ENCODE results near the gene WAPL.

Gene WAPL

DNA sequence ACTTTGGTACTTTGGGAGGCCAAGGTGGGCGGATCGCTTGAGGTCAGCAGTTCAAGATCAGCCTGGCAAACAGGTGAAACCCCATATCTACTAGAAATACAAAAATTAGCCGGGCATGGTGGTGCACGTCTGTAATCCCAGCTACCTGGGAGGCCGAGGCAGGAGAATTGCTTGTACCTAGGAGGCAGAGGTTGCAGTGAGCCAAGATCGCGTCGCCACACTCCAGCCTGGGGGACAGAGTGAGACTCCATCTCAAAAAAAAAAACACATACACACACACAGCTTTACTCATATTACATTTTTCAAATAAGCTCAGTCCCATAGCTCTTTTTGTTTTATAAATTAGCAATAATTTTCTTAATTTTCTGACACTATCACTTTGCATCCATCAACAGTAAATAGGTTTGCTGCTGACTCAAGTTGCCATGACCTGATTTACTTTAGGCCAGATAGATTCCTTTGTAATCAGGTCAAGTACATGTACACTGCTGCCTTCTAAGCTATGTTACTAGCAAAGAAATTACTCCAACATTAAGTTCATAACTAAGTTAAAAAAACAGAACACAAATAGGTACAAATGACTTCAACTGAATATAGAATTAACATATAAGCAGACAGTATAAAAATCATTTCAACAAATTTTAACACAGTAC is 31.5 kb downstream of the WAPL start:
- H3K4me3 ChIP-seq (ENCODE audit: low read depth, low read length), result no peak overlapping the region
- in situ Hi-C loops (cut with HindIII; ENCODE audit: low sequenced_read_pairs), result no loop called here
- no peak for DNase-seq (ENCODE audit: low read depth, low spot score)
- TF ChIP-seq, protein P1, sequence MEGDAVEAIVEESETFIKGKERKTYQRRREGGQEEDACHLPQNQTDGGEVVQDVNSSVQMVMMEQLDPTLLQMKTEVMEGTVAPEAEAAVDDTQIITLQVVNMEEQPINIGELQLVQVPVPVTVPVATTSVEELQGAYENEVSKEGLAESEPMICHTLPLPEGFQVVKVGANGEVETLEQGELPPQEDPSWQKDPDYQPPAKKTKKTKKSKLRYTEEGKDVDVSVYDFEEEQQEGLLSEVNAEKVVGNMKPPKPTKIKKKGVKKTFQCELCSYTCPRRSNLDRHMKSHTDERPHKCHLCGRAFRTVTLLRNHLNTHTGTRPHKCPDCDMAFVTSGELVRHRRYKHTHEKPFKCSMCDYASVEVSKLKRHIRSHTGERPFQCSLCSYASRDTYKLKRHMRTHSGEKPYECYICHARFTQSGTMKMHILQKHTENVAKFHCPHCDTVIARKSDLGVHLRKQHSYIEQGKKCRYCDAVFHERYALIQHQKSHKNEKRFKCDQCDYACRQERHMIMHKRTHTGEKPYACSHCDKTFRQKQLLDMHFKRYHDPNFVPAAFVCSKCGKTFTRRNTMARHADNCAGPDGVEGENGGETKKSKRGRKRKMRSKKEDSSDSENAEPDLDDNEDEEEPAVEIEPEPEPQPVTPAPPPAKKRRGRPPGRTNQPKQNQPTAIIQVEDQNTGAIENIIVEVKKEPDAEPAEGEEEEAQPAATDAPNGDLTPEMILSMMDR (IDR thresholded peaks at IDR 0.05; ENCODE audit: low read depth, low read length), result no peak

DNA sequence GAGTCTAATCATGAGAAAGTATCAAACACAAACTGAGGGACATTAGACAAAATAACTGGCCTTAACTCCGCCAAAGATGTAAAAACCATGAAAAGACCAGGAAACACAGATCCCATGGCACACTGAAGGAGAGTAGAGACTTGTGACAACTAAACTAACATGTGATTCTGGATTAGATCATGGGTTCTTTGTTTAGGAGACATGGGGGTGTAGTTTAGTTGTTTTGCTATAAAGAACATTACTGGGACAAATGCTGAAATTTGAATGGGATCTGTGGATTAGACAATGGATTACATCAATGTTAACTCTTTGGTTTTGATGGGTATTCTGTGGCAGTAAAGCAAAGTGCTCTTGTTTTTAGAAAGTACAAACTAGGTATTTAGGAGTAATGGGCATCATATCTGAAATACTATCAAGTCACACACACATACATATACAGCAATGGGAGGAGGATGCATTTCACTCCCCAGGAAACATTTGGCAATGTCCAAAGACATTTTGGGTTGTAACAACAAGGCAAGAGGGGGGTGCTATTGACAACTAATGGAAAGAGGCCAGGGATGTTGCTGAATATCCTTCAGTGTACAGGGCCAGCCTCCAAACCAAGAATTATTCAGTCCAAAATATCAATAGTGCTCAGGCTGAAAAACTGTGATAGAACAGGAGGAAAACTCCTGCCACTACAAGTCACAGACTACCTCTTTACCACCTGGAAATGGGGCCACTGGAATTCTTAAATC is 32.4 kb downstream of the WAPL start:
- H3K4me3 ChIP-seq (ENCODE audit: low read depth, low read length), result no peak overlapping the region
- DNase-seq (ENCODE audit: low read depth, low spot score), result no peak
- TF ChIP-seq, protein P1 (IDR thresholded peaks at IDR 0.05; ENCODE audit: low read depth, low read length), result no peak
- in situ Hi-C loops (cut with HindIII; ENCODE audit: low sequenced_read_pairs), result no loop called here

DNA sequence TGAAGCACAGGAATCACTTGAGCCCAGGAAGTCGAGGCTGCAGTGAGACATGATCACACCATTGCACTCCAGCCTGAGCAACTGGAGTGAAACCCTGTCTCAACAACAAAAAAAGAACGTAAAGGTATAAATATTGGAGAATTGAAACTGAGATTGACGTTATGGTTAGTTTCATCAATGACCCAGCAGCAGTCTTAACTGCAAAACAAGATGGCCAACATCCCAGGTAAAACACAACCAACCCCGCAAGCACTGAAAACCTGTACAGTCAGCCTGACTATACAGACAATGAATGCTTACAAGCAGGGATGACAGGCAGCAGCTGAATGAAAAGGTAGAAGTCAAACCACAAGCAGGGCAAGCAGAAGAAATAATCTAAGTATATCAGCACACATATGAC is 34.7 kb downstream of the WAPL start:
- TF ChIP-seq, protein P1 (IDR thresholded peaks at IDR 0.05; ENCODE audit: low read depth, low read length), result no peak
- in situ Hi-C loops (cut with HindIII; ENCODE audit: low sequenced_read_pairs), result no loop called here
- no peak for DNase-seq (ENCODE audit: low read depth, low spot score)
- H3K4me3 ChIP-seq (ENCODE audit: low read depth, low read length), result no peak overlapping the region

DNA sequence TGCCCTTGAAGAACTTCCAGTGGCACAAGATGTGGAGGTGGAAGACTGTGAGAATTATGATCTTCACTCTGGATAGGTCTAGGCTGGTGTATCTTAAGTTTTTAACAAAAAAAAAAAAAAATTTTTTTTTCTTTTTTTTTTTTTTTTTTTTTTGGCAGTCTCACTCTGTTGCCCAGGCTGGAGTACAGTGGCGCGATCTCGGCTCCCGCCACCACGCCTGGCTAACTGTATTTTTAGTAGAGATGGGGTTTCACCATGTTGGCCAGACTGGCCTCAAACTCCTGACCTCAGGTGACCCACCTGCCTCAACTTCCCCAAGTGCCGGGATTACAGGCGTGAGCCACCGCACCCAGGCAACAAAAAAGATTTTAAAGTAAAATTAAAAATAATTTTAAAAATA is 37.9 kb downstream of the WAPL start:
- no peak for DNase-seq (ENCODE audit: low read depth, low spot score)
- no peak overlapping the region for H3K4me3 ChIP-seq (ENCODE audit: low read depth, low read length)
- in situ Hi-C loops (cut with HindIII; ENCODE audit: low sequenced_read_pairs), result no loop called here
- TF ChIP-seq, protein P1 (IDR thresholded peaks at IDR 0.05; ENCODE audit: low read depth, low read length), result no peak

DNA sequence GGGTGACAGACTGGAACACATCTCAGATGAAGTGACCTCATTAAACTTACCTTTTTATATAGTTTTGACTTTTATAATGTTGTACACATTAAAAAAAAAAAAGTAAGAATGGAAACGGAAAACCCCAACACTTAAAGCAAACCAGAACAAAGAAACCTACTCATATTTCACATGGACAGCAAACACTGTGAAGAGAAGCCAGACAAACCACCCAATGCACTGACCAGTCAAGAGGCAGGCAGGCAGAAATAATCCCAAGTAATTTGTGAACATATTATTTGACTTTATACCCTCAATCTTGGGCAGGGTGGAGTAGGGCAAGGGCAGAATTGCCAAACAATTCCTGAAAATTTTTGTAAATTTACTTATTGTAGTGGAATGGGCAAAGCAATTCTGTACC is 39.8 kb downstream of the WAPL start:
- TF ChIP-seq, protein P1 (IDR thresholded peaks at IDR 0.05; ENCODE audit: low read depth, low read length), result no peak
- H3K4me3 ChIP-seq (ENCODE audit: low read depth, low read length), result no peak overlapping the region
- DNase-seq (ENCODE audit: low read depth, low spot score), result peak; percentile 47
- in situ Hi-C loops (cut with HindIII; ENCODE audit: low sequenced_read_pairs), result no loop called here

DNA sequence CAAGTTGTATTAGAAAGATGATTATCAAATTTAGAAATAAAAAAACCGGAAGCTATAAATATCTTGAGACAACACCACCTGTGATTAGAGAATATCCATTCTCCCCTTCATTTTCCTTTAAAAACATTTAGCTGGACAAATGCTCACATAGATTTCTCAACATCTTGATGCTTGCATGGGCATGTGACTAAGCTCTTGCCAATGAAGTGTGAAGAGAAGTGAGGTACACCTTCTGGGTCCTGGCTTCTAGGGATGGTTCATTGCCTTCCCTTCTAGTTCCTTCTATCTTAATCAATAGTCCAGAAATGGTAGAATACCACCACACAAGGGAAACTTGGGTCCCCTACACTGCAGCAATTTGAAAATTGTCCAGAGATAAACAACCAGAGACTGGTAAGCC is 41.0 kb downstream of the WAPL start:
- TF ChIP-seq, protein P1 (IDR thresholded peaks at IDR 0.05; ENCODE audit: low read depth, low read length), result no peak
- no peak for DNase-seq (ENCODE audit: low read depth, low spot score)
- no peak overlapping the region for H3K4me3 ChIP-seq (ENCODE audit: low read depth, low read length)
- in situ Hi-C loops (cut with HindIII; ENCODE audit: low sequenced_read_pairs), result no loop called here

All from astrocyte of the spinal cord (primary cell).